Chondrocyte (in vitro differentiated cells): ENCODE data around the gene CETN2. TPM values are rescaled to one million over a fixed set of nuclear protein-coding genes. Genes with fewer than 3 reads are reported as not detected.

ENCODE experiments used
- DNase-seq: peaks from one replicate; pipeline ENCODE4 v3.0.0; 2021; ENCODE audit warnings: mixed read lengths, low spot score
- H3K27ac Mint-ChIP-seq: one replicate; pipeline ENCODE4 v1.8.0; 2021; ENCODE audit warnings: mild to moderate bottlenecking, moderate library complexity, mixed read lengths; ENCODE audit not compliant: unreplicated experiment
- H3K27me3 Mint-ChIP-seq: 2 replicates; pipeline ENCODE4 v1.8.0; 2021; ENCODE audit warnings: low read depth, mixed read lengths
- H3K36me3 Mint-ChIP-seq: 2 replicates; pipeline ENCODE4 v1.8.0; 2021; ENCODE audit warnings: low read depth, mixed read lengths
- H3K4me1 Mint-ChIP-seq: 2 replicates; pipeline ENCODE4 v1.8.0; 2021; ENCODE audit warnings: low read depth, mild to moderate bottlenecking, mixed read lengths
- H3K4me3 Mint-ChIP-seq: one replicate; pipeline ENCODE4 v1.8.0; 2021; ENCODE audit warnings: mild to moderate bottlenecking, moderate library complexity, mixed read lengths; ENCODE audit not compliant: unreplicated experiment
- H3K9me3 Mint-ChIP-seq: 2 replicates; pipeline ENCODE4 v1.8.0; 2021; ENCODE audit warnings: low read depth, mixed read lengths
- total RNA-seq: library from RNA; stranded (reverse); gene quantifications from 3 replicates; pipeline ENCODE4 v1.2.1, GENCODE V29; 2021
- TF ChIP-seq, protein P1 (sequence below): fragments of 200-600 bp; sonication (generic); IDR thresholded peaks from 2 replicates; pipeline ENCODE4 v1.5.0; 2021; ENCODE audit warnings: antibody characterized with exemption, mild to moderate bottlenecking, moderate library complexity

The CETN2 gene
- total RNA-seq, 1 donor from 2014 or later, result 30.0 TPM

DNA sequence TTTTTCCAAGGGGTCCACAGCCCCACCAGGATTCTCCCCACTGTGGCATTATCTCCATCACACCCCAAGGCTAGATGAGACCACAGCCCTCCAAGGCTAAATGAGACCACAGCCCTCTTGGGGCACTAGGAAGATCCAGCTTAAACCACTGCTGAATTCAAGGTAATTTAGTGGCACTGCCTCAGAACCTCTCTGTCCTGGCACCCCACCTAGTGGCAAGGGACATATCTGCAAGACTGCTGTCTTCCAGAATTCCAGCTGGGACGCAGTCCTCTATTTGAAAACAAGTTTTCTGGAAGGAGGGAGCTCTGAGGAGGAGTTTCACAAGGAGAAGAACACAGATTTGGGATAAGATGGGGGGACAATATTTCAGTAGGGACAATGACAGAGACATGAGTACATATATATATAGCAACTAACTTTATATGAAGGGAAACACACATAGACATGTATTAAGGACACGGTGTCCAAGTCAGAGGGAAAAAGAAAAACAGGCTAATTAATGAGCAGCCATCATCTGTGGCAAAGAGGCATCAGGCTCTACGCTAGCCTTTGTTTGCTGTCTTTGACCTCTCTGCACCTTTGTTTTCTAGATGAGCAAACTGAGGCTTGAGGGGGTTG is 9.3 kb downstream of the CETN2 start:
- TF ChIP-seq, protein P1, sequence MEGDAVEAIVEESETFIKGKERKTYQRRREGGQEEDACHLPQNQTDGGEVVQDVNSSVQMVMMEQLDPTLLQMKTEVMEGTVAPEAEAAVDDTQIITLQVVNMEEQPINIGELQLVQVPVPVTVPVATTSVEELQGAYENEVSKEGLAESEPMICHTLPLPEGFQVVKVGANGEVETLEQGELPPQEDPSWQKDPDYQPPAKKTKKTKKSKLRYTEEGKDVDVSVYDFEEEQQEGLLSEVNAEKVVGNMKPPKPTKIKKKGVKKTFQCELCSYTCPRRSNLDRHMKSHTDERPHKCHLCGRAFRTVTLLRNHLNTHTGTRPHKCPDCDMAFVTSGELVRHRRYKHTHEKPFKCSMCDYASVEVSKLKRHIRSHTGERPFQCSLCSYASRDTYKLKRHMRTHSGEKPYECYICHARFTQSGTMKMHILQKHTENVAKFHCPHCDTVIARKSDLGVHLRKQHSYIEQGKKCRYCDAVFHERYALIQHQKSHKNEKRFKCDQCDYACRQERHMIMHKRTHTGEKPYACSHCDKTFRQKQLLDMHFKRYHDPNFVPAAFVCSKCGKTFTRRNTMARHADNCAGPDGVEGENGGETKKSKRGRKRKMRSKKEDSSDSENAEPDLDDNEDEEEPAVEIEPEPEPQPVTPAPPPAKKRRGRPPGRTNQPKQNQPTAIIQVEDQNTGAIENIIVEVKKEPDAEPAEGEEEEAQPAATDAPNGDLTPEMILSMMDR, result peak; percentile 71
- Mint-ChIP-seq H3K4me1 (no peaks in the 10 kb centered on the region), H3K27me3 (no peaks in the 10 kb centered on the region), H3K27ac (no peak overlapping the region), H3K4me3 (no peak overlapping the region), H3K36me3 (no peaks in the 10 kb centered on the region), H3K9me3 (peaks cover 2% of the 10 kb centered on the region)
- no peak for DNase-seq

DNA sequence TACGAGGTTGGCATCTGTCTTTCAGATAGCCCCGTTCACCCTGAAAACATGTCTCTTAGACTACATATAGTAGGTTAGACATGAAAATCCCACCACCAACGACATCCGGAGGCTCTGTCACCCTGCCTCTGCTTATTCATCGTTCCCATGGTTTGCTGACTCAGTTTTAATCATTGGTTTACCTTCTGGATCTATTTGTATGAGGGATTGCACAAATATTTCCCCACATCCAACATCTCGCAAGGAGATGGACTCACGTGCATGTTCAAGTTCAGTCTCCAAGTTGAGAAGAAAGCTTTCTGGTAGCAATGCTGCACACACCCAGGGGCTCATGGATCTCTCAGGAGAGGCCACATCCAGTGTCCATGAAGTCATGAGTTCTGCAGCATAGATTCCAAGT is 10.8 kb downstream of the CETN2 start:
- Mint-ChIP-seq H3K36me3 (no peaks in the 10 kb centered on the region), H3K27me3 (no peaks in the 10 kb centered on the region), H3K9me3 (no peaks in the 10 kb centered on the region), H3K4me3 (no peak overlapping the region), H3K27ac (no peak overlapping the region), H3K4me1 (no peaks in the 10 kb centered on the region)
- TF ChIP-seq, protein P1, result no peak
- DNase-seq, result no peak

DNA sequence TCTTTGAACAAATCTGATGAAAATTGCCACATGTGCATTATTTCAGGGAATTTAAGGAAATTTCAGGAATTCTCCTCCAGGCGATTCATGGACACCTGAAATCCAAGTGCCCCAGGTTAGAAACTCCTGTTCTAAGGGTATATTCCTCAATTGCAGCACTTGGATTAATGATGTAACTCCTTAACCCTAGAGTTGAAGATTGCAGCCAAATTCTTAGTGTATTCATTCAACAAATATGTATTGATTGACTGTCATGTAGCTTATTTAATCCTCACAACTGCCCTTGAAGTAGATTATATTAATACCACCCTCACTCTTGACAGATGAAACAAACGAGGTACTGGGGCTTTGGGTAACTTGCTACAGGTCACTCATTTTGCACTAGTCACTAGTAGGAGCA is 11.3 kb downstream of the CETN2 start:
- no peaks in the 10 kb centered on the region for H3K27me3 Mint-ChIP-seq
- H3K36me3 Mint-ChIP-seq, result no peaks in the 10 kb centered on the region
- no peaks in the 10 kb centered on the region for H3K9me3 Mint-ChIP-seq
- H3K4me3 Mint-ChIP-seq, result no peak overlapping the region
- H3K27ac Mint-ChIP-seq, result no peak overlapping the region
- no peak for DNase-seq
- TF ChIP-seq, protein P1, result no peak
- H3K4me1 Mint-ChIP-seq, result no peaks in the 10 kb centered on the region

DNA sequence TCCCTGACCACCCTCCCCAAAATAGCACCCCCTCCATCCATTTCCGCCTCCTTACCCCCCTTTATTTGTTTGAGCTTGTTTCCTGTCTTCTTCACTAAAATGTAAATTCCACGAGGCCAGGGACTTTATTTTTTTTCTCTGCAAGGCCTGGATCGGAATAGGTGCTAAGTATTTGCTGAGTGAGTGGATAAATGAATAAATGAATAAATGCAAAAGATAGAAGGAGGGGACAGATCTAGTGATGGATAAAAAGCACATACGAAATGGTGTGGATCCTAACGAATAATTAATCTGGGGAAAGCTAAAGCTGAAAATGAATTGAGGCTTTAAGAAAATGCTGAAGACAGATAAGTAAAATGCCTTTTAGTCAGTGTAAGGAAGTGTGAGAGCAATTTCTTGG is 12.2 kb downstream of the CETN2 start:
- Mint-ChIP-seq H3K36me3 (no peaks in the 10 kb centered on the region), H3K27me3 (no peaks in the 10 kb centered on the region), H3K9me3 (no peaks in the 10 kb centered on the region), H3K27ac (peak overlapping the region; percentile 24), H3K4me1 (no peaks in the 10 kb centered on the region), H3K4me3 (no peak overlapping the region)
- no peak for DNase-seq
- TF ChIP-seq, protein P1, result no peak

DNA sequence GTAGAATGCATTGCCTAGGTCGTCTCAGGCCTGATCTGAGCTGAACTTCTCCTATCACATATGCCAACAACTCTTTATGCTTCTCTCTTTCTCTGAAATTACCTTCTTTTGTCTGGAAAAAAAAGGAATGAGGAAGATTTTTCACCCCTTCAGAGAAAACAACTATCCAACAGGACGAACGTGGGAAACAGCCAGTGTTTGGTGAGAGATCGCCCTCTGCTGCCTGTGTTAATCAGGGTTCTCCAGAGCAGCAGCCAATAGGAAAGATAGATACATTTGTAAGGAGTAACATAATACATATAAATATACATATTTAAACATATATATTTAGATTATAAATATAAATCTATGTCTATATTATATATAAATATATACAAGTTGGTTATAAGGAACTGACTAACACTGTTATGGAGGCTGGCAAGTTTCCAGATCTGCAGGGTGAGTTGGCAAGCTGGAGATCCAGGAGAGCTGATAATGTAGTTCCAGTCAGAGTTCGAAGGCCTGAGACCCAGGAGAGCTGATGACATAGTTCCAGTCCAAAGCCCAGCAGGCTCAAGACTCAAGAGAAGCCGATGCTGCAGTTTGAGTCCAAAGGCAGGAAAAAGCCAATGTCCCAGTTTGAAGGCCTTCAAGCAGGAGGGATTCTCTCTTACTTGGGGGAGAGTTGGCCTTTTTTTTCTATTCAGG is 13.3 kb downstream of the CETN2 start:
- Mint-ChIP-seq H3K9me3 (no peaks in the 10 kb centered on the region), H3K4me1 (no peaks in the 10 kb centered on the region), H3K4me3 (no peak overlapping the region), H3K27me3 (no peaks in the 10 kb centered on the region), H3K36me3 (no peaks in the 10 kb centered on the region), H3K27ac (no peak overlapping the region)
- TF ChIP-seq, protein P1, result peak; percentile 75
- DNase-seq, result no peak
